ENCODE measurements around the gene CEP128.

DNA sequence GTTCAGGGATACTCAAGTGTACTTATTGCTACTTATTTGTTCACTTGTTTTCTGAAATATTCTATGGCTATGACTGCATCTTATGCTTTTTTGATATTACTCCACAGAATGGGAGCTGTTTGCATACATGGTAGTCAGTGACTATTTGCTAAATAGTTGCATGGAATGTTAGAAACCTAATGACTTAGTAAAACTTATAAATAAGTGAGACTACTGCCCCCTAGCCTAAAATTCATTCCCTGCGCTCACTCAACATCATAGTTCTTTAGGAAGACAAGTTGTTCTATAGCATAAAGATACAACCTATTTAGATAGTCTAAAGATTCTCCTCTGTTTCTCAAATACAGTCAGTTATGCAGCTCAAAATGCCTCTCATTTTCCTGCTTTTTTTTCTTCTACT is 305.5 kb downstream of the CEP128 start:
- TF ChIP-seq EZH2 (IDR thresholded peaks at IDR 0.05; ENCODE audit: insufficient read depth, poor library complexity, severe bottlenecking) (no peak), EZH2phosphoT487 (IDR thresholded peaks at IDR 0.05; ENCODE audit: insufficient read depth, low read depth) (no peak)
